ENCODE data around the gene CLDND2.

CLDND2 gene

DNA sequence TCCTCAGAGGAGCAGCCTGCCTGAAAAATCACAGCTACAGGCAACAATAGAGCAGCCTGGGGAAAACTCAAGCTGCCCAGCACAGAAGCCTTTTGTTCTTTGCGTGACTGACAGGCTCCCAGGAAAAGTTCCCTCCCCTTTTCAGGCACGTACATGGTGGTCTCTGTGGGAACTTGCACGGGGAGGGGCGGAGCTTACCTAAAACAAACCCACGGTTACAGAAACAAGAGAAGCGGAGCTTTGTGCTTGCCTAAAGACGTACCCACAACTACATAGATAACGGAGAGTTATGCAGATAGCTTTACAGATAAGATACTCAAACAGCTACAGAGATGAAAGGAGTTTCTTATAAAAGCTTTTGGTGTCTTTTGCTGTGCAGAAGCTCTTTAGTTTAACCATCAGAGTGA, 14.1 kb downstream of the CLDND2 start:
- FAIRE-seq (no peak), DNase-seq (ENCODE audit: low spot score) (no peak)

DNA sequence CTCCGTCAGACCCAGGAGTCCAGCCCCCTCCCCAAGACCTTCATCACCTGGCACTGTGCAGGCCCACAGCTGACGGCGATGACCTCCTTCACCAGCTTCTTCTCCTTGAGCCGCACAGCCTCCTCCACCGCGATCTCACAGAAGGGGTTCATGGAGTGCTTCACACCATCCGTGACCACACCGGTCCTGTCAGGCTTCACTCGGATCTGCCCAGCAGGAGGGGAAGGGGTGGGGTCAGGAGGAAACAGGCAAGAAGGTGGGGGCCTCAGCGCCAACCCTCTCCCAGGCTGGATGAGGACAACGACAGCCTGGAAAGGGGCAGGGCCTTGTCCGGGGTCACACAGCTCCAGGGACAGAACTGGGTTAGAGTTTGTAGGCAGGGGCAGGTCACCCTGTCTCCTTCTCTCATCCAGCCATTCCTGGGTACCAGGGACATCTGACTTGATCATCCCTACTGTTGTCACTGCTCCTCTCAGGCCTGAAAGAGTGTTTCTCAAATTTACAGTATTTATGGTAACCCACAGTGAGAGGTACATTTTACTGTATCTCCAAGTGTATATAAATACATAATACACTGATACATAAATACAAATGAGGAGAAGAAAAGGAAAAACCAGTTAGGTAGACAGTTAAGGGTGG, 14.6 kb downstream of the CLDND2 start:
- DNase-seq (ENCODE audit: low spot score) (no peak), FAIRE-seq (no peak)

DNA sequence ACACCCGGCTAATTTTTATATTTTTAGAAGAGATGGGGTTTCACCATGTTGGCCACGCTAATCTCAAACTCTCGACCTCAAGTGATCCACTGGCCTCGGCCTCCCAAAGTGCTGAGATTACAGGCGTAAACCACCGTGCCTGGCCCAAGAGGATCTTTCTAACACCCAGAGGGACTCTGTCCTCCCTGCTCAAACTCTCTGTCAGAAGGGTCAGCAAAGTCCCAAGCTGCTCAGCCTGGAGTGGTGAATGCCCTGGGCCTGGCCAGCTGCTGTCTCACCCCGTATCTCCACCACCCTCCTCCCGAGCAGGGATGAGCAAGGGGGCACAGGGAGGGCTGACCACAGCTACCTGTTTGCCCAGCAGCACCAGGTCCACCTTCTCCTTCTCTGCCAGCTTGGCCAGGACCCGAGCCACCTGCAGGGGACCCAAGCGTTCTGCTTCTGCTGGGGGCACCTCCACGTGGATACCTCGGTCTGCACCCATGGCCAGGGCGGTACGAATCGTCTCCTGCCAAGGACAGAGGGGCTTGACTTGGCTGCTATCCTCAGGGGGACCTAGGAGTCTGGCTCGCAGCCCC, 15.9 kb downstream of the CLDND2 start:
- FAIRE-seq (no peak), DNase-seq (ENCODE audit: low spot score) (no peak)

DNA sequence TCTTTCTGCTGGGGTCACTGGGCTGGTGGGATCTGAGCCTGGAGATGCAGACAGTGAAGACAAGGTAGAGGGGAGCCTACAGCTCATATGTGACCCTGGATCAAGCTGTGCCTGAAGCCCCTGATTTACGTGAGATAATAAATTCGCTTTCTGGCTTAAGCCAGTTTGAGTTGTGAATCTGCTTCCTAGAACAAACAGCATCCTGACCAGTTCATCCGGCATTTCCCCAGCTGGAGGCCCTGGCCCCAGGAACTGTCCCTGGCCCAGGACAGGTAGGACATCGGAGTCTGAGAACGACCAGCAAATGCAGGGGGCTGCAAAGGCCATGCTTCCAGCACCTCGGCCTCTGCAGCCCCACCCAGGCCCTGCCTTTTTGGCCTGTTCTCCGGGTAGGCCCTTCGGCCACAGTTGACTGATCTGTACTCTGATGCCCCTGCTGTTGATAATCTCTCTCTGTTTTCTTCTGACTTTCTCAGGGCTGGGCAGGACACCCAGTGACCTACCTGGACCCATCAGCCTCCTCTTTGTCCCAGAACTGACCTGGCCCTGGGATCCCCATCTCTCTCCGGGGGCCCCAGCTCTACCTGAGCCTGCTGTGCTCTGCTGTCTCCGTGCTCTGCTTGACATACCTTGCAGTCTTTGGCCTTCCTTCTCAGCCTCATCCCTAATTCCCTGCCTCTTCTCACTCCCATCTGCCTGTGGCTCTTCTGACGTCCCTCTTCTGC, 17.4 kb downstream of the CLDND2 start:
- DNase-seq (ENCODE audit: low spot score) (no peak), FAIRE-seq (no peak)

DNA sequence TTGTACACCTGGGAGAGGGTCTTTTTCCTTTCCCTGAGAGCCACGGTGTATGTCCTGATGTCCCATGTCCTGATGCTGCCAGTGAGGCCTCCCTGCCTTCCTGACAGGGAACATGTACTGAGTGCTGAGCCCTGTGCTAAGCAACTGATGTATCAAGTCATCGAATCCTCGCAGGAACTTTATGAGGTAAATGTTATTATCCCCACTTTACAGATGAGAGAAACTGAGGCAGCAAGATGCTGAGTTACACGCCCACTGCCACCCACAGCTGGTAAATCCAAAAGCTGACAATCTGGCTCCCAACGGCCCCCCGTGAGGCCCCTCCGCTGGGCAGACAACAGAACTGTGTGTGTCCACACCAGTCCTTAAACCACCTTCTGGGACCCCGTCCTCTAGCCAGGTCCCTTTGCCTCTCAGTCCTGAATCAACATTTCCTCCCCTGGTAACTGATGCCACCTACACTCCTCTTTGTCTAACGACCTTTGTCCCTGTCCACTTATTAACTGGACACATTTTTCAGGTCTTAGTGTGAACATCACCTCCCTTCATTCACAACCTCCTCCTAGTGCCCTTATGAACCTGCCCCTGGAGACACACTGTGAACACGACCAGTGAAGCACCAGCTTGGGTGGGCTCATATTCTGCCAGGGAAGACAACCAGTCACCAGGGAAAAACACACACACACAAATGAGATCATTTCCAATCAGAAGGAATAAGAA, 21.4 kb downstream of the CLDND2 start:
- DNase-seq (ENCODE audit: low spot score) = no peak
- no peak for FAIRE-seq

DNA sequence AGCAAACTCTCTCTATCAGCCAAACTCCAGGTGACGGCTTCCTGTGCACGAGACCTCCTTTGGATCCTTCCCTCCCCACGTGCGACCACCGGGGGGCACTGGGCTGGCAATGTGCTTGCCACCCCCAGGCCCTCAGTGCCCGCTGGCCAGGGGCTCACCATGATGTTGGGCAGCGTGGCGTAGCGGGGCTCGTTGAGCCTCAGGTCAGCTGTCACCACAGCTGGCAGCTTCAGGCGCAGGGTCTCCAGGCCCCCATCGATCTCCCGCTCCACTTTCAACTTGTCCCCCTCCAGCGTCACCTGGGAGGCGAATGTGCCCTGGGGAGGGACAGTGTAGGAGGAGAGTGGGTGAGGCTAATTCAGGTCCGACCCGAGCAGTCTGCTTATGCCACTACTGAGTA, 22.1 kb downstream of the CLDND2 start:
- no peak for DNase-seq (ENCODE audit: low spot score)
- FAIRE-seq = no peak

DNA sequence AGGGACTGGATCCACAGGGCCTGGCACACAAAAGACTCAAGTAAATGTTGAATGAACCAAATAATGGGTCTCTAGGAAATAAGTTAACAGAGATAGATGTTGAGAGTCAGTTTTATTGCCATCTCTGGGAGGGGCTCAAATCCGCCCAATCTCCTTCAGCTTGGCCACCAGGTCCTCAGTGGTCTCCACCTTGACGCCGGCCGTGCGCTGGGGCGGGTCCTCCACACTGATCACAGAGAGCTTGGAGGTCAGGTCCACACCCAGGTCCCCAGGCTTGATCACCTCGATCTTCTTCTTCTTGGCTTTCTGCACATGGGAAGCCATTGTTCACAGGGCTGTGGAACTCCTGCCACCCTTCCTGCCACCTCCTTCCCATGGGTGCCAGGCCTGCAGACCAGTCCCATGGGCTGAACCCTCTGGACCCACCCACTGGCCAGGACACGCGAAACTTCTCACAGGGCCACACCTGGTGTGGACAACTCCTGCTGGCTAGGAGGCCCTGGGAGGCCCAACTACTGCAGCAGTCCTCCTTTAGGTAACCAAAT, 23.7 kb downstream of the CLDND2 start:
- FAIRE-seq = no peak
- no peak for DNase-seq (ENCODE audit: low spot score)

DNA sequence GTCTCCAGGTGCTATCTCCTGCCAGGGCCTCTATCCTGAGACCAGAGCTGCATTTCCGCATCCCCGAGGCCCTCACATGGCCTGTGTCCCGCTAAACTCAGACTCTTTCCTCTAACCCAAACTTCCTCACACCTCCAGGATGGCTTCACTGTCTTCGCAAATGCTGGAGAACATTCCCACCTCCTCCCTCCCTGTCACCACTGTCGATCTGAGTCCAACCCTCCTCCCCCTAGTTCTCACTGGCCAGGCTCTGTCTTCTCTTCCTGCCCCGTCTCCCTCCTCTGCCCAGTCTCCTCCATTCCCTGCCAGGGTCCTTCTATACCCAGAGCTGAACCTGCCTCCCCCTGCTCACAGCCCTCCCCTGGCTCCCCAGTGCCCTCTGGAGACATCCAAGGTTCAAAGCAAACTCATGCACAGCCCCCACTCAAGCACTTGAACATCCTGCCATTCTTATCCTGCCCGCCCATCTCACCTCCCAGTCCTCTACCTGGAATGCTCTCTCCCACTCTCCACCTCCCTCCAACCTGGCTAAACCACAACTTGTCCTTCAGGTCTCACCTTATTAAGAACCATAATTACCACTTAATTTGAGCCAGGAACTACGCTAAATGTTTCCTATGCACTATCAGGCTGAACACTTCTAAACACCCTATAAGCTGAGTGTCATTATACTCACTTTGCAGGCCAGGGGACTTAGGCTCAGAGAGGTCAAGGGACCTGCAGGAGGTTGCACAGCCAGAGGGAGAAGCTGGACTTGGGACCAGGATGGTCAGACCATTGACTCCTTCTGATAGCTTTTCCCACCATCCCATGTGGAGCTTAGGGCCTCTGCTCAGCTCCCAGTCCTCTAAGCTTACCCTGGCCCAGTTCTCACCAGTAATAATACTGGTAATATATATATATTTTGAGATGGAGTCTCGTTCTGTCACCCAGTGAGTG, 25.9 kb downstream of the CLDND2 start:
- no peak for DNase-seq (ENCODE audit: low spot score)
- no peak for FAIRE-seq

DNA sequence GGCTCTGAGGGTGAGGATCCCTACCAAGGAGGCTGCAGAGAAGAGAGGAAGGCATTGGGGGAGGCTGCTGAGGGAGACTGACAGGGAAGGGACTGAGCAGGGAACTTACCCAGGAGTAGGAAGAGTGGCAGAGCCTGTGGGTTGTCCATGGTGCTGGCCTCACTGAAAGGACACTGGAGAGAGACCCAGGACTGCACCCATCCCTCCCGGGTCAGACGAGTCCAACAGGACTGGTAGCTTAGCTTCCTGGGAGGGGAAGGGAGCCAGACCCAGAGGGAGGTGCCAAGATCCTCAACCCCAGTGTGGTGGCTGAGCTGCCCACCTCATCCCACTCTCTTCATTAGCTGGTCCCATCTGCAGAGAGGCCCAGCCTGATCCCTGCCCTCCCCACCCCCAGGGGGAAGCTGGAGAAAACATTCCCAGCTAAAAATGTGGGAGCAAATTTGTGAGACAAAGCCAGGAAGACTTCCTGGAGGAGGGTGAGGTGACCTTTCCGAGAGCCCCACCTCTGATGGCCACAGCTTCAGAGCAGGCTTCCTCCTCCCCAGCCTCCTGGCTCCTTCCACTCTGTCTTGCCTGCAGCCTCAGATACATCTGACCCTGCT, 26.7 kb downstream of the CLDND2 start, which contains the start of gene VSIG10L:
TSS of gene VSIG10L (minus strand) at position 164 of the 605 bp plus-strand sequence. CDS start at position 149, 15 bp downstream.
- no peak for FAIRE-seq
- DNase-seq (ENCODE audit: low spot score) = no peak

DNA sequence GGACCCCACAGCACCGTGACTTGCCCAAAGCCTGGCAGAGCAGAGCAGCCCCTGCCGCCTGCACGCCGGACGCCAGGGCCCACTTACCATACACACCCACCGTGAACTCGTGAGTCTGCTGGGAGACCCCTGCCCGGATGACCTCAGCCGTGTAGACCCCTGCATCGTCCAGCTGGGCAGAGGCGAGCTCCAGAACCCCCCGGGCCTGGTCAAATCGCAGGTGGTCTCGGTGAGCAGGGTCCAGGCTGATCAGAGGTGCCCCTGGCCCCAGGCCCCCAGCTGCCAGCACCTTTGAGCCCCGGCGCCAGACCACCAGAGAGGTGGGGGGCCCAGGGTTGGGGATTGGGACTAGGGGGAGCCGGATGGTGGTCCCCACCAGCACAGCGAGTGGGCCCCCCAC, 27.7 kb downstream of the CLDND2 start:
- no peak for DNase-seq (ENCODE audit: low spot score)
- no peak for FAIRE-seq

DNA sequence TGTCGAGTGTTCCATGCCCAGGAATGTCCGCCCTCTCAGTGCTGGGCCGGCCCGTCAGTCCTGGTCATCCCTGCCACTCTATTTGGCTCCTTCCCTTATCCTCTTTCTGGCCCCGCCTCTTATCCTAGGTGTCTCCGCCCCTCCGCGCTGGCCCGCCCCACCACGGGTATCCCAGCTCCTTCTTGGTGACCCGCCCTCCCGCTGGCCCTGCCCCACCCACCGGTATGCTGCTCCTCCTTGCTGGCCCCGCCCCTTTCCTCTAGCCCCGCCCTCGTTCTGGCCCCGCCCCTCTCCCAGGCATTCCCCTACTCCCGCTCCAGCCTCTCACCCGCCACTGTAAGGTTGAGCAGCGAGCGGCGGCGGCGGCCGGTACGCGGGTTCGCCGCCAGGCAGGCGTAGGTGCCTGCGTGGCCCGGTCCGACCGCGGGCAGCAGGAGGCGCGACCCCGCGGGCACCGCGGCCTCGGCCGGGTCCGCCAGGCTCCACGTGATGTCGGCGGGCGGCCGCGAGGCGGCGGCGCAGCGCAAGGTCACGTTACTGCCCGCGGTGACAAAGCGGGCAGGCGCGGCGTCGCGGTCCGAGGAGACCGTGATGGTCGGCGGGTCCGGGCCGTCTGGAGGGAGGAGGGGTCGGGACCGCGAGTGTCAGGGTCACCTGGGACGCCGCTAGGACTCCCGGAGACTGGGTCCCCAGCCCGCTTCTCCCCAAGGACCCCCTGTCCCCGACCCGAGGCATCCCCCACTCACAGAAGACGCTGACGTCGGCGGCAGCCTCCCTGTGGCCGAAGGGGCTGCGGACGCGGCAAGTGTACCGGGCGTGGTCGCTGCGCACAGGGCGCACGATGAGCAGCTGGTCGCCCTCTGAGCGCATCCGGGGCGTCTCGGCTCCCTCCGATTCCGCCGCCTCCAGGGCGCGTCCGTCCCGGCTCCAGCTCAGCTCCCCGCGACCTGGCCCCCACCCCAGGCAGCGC, 28.8 kb downstream of the CLDND2 start:
- FAIRE-seq = no peak

DNA sequence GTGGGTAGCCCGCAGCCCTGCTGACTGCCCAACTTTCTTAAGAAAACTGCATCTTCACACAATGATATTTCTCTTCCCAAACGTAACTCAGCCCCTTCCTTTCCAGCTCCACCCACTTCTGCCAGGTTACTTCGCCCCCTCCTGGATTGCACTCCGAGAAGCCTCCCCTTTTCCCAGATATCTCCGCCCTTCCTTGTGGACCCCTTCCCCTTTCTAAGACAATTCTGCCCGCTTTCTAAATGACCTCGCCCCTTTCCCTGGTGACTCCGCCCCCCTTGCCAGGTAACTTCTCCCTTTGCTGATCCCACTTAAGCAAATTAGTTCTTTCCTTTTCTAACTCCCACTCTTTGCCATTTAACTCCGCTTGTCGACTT, 29.5 kb downstream of the CLDND2 start:
- no peak for FAIRE-seq

More for the DNA sequence above, 28.8 kb downstream of the CLDND2 start:
- DNase-seq (ENCODE audit: low spot score) = peak; percentile 89

DNA sequence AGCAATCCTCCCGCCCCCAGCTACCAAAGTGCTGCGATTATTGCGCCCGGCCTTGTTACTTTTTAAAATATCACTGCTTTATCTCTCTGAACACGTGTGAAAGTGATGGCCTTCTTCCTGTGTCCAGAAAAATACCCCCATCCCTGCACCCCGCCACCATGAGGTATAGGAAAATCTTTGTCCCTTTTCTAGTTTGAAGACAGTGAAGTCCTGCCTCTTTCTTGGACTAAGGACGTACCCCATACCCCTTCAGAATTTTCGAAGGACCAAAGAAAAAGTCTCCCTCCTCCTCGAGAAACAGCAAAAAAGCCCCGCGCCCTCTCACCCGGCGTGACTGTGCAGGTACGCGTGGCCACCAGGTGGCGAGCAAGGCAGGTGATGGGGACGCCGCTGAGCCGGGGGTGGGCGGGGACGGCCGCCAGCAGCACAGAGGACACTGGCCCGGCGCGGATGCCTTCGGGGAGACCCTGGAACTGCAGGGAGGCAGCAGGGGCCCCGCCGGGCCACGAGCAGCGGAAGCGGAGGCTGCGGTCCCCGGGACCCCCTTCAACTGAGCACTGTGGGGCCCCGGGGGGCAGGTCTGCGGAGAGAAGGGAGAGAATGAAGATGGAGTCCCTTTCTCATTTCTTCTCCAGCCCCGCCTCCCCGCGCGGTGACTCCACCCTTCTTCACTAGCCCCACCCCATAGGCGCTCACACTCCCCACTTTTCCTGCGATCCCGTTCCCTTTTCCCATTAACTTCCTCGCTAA, 30.1 kb downstream of the CLDND2 start:
- no peak for FAIRE-seq
- peak; percentile 46 for DNase-seq (ENCODE audit: low spot score)

More for the DNA sequence above, 29.5 kb downstream of the CLDND2 start:
- DNase-seq (ENCODE audit: low spot score) = no peak

DNA sequence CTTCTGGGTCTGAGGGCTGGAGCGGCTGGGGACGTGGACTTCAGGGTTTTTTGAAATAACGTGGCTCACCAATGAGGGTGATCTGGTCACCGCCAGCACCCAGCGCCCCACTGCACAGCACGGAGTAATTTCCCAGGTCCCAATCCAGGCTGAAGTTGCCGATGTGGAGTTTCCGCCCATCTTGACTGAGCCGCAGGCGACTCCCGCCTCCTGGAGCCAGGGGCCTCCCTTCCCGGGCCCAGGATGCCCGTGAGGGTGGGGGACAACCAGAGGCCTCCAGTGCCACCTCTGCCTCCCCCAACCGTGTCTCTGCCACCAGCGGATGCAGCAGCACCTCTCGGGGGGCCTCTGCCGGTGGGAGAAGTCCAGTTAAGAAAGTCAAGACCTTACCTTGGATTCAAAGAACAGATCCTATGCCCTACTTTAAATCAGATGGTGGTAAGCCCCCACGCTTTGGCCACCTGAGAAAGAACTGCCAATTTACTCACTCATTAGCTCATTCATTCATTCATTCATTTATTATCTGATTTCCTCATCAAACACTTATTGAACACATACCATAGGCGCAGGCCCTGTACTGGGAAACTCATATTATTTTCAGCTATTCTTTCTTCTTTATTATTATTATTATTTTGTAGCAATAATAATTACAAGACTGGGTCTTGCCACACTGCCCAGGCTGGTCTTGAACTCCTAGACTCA, 30.8 kb downstream of the CLDND2 start:
- no peak for FAIRE-seq

DNA sequence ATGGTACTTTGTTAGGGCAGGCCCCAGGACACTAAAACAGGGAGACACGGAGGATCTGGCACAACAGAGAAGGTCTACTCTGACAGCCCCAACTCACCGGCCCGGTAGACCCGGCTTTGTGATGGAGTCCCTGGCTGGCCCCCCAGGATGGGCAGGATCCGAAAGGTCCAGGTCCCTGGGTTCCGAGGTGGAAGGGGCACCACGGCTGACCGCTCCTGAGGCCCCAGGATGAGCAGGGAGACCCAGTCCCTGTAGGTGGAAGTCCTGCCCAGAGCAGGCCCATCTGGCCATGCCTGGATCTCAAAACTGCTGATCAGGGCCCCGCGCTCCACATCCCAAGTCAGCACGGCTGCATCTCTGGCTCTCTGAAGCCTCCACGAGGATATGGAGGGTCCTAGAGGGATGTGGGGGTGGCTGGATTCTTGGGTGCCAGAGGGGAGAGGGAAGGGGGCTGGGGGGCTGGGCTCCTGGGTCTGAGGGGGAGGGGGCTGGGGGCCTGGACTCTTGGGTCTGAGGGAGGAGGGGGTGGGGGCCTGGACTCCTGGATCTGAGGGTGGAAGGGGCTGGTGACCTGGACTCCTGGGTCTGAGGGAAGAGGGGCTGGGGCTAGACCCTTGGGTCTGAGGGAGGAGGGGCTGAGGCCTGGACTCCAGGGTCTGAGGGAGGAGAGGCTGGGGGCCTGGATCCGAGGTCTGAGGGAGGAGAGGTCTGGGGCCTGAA, 31.5 kb downstream of the CLDND2 start:
- DNase-seq (ENCODE audit: low spot score) (no peak), FAIRE-seq (no peak)

More for the DNA sequence above, 30.8 kb downstream of the CLDND2 start:
- no peak for DNase-seq (ENCODE audit: low spot score)

DNA sequence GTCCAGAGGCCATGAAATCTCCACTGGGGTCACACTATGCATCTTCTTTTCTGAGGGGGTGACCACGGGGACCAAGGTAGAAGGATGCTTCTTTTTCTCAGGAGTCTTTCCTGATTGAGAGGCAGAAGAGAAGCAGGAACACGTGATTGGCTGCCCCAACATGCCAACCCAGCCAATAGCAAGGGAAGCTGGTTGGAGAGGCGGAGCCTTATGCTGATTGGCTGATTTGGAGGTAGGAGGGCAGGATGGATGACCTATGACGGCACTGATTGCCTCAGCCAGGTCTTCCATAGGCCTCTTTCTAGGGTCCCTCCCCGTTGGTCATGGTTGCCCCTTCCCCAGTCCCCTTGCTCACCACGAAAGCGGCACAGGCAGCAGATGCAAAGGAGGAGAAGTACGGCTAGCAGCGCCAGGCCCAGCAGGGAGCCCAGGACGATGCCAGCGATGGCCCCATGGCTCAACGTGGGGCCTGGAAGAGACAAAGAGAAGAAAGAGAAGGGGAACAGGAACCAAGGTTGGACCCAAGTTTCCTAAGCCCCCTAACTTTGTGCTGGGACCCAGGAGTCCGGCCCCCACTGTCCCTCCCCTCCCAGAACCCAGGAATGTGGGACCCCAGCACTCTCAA, 34.9 kb downstream of the CLDND2 start:
- no peak for DNase-seq (ENCODE audit: low spot score)
- FAIRE-seq = no peak

DNA sequence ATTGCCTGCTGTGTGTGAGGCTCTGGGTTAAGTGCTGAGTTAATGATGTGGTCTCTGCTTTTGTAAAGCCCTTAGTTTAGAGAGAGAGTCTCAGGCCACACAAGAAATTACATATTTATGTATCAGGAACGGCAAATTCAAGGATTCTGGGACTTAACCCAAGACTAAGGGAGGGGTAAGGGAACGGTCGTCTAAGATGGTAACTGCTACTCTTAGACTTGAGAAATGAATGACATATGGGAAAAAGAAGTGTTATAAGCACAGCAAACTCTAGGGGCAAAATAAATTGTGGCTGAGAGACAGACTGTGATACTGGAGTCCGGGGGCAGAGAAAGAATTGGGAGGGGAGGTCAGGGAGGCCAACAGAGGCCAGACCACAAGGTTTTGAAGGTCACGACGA, 37.1 kb downstream of the CLDND2 start:
- FAIRE-seq (no peak), DNase-seq (ENCODE audit: low spot score) (no peak)

All from RCC 7860 (cell line).